Islet precursor cell (in vitro differentiated cells): ENCODE measurements around the gene MXD3.

Source experiments
- DNase-seq: peaks from one replicate; pipeline ENCODE4 v3.0.0-alpha.2; 2018

Gene MXD3

GRCh38 chr5:177339107-177339638, 27.5 kb upstream of the MXD3 start:
- no peak for DNase-seq

- no peak for DNase-seq
Observed at GRCh38 chr5:177338251-177339106, 26.8 kb upstream of the MXD3 start.

GRCh38 chr5:177336603-177337494, 25.2 kb upstream of the MXD3 start:
- no peak for DNase-seq

GRCh38 chr5:177336112-177336511, 24.4 kb upstream of the MXD3 start:
- DNase-seq: peak; percentile 75

- no peak for DNase-seq
Observed at GRCh38 chr5:177335701-177336065, 24.0 kb upstream of the MXD3 start.

- no peak for DNase-seq
Observed at GRCh38 chr5:177334781-177335700, 23.3 kb upstream of the MXD3 start.

- no peak for DNase-seq
Observed at GRCh38 chr5:177334155-177334551, 22.5 kb upstream of the MXD3 start.

GRCh38 chr5:177333420-177334154, 21.9 kb upstream of the MXD3 start:
- no peak for DNase-seq

GRCh38 chr5:177332896-177333260, 21.2 kb upstream of the MXD3 start:
- no peak for DNase-seq

GRCh38 chr5:177332031-177332895, 20.6 kb upstream of the MXD3 start:
- DNase-seq: no peak

- DNase-seq: no peak
Observed at GRCh38 chr5:177330991-177331842, 19.5 kb upstream of the MXD3 start.

GRCh38 chr5:177329883-177330282, 18.2 kb upstream of the MXD3 start:
- no peak for DNase-seq

- DNase-seq: no peak
Observed at GRCh38 chr5:177328545-177329231, 17.0 kb upstream of the MXD3 start.

- no peak for DNase-seq
Observed at GRCh38 chr5:177327539-177328522, 16.1 kb upstream of the MXD3 start.

GRCh38 chr5:177325868-177326381, 14.2 kb upstream of the MXD3 start:
- DNase-seq: peak; percentile 55

- no peak for DNase-seq
Observed at GRCh38 chr5:177320879-177321278, 9.2 kb upstream of the MXD3 start.

GRCh38 chr5:177319913-177320588, 8.4 kb upstream of the MXD3 start:
- no peak for DNase-seq
